PFSK-1 (cell line): ENCODE results near the gene SLC66A2.

Experiments
- FOXP2 ChIP-seq: optimal IDR thresholded peaks from 2 replicates; pipeline ENCODE3; 2011; ENCODE audit warnings: borderline replicate concordance, control low read depth, inconsistent platforms; ENCODE audit not compliant: insufficient read depth; ENCODE audit errors: extremely low read length, extremely low read depth
- POLR2AphosphoS5 ChIP-seq: IDR thresholded peaks from 2 replicates; pipeline ENCODE4 v1.6.1; 2012; ENCODE audit warnings: low read depth, mild to moderate bottlenecking, control low read depth, low read length, moderate library complexity
- REST ChIP-seq, 2 experiments: IDR thresholded peaks; 2 replicates each; pipeline versions ENCODE4 v1.6.1 to v1.8.0; 2011 to 2012; ENCODE audit warnings: low read depth in 2 of 2, low read length in 2 of 2, control low read depth in 1 of 2, inconsistent platforms in 1 of 2, mild to moderate bottlenecking in 1 of 2, moderate library complexity in 1 of 2; ENCODE audit not compliant: insufficient read depth in 1 of 2
- SIN3A ChIP-seq: IDR thresholded peaks from 2 replicates; pipeline ENCODE4 v1.6.1; 2012; ENCODE audit warnings: mild to moderate bottlenecking, low read length, moderate library complexity, borderline replicate concordance; ENCODE audit not compliant: insufficient read depth
- TAF1 ChIP-seq: IDR thresholded peaks from 2 replicates; pipeline ENCODE4 v1.6.1; 2012; ENCODE audit warnings: low read length, control low read depth, borderline replicate concordance; ENCODE audit not compliant: insufficient read depth

Gene SLC66A2

GRCh38 chr18:79973517-79973916 lies 22.1 kb upstream of the SLC66A2 start:
- TF ChIP-seq POLR2AphosphoS5 (no peak), FOXP2 (no peak), TAF1 (no peak)

- TF ChIP-seq SIN3A (no peak), TAF1 (no peak), FOXP2 (no peak), POLR2AphosphoS5 (no peak), REST (IDR thresholded peaks at IDR 0.05; ENCODE audit: insufficient read depth in 1 of 2, low read depth in 2 of 2, low read length in 2 of 2) (no peak)
These were observed 21.3 kb upstream of the SLC66A2 start for GRCh38 chr18:79972720-79973119.

GRCh38 chr18:79971986-79972385 lies 20.5 kb upstream of the SLC66A2 start:
- TF ChIP-seq FOXP2: no peak
- no peak for TF ChIP-seq POLR2AphosphoS5
- no peak for TF ChIP-seq REST (IDR thresholded peaks at IDR 0.05; ENCODE audit: insufficient read depth in 1 of 2, low read depth in 2 of 2, low read length in 2 of 2)
- no peak for TF ChIP-seq TAF1
- no peak for TF ChIP-seq SIN3A

- no peak for TF ChIP-seq SIN3A
- no peak for TF ChIP-seq REST (IDR thresholded peaks at IDR 0.05; ENCODE audit: insufficient read depth in 1 of 2, low read depth in 2 of 2, low read length in 2 of 2)
- TF ChIP-seq POLR2AphosphoS5: no peak
- TF ChIP-seq FOXP2: no peak
- TF ChIP-seq TAF1: no peak
These were observed 19.9 kb upstream of the SLC66A2 start for GRCh38 chr18:79971211-79971952.

GRCh38 chr18:79970419-79971133 lies 19.1 kb upstream of the SLC66A2 start:
- TF ChIP-seq FOXP2 (no peak), SIN3A (no peak), POLR2AphosphoS5 (no peak), REST (IDR thresholded peaks at IDR 0.05; ENCODE audit: insufficient read depth in 1 of 2, low read depth in 2 of 2, low read length in 2 of 2) (no peak), TAF1 (no peak)
